MCF 10A (cell line): ENCODE results near the gene OR12D1. TPM values are rescaled to one million over a fixed set of nuclear protein-coding genes. Genes with fewer than 3 reads are reported as not detected.

Experiments
- BruUV-seq: library from RNA; stranded (reverse); fragments of 400-500 nt; replicated peaks from 2 replicates; lab custom pipeline; 2021; lab: Mats Ljungman, UMichigan
- CTCF ChIA-PET: fragments of 300-600 bp; sonication (Branson Sonifier 250); formaldehyde crosslinking; extraction: SDS; loops from one replicate; lab custom pipeline; 2021; ENCODE audit warnings: antibody characterized with exemption, inconsistent platforms; lab: Yijun Ruan, JAX
- POLR2A ChIA-PET: fragments of 300-600, 350-650 bp; sonication (Branson Sonifier 250); formaldehyde crosslinking; extraction: SDS; loops from one replicate; lab custom pipeline; 2020; ENCODE audit warnings: antibody characterized with exemption, inconsistent platforms; lab: Yijun Ruan, JAX
- DNase-seq: peaks from one replicate; pipeline ENCODE4 v3.0.0-alpha.2; 2018; ENCODE audit not compliant: unreplicated experiment
- H3K27ac Mint-ChIP-seq: one replicate; pipeline ENCODE4 v1.8.0; 2022; ENCODE audit warnings: mild to moderate bottlenecking, low read depth, mixed read lengths; ENCODE audit not compliant: unreplicated experiment
- H3K27me3 Mint-ChIP-seq: one replicate; pipeline ENCODE4 v1.8.0; 2022; ENCODE audit warnings: mixed read lengths; ENCODE audit not compliant: insufficient read depth, unreplicated experiment
- H3K36me3 Mint-ChIP-seq: one replicate; pipeline ENCODE4 v1.8.0; 2022; ENCODE audit warnings: mild to moderate bottlenecking, moderate library complexity, mixed read lengths; ENCODE audit not compliant: insufficient read depth, unreplicated experiment
- H3K4me1 Mint-ChIP-seq: one replicate; pipeline ENCODE4 v1.8.0; 2022; ENCODE audit warnings: mixed read lengths; ENCODE audit not compliant: insufficient read depth, unreplicated experiment
- H3K4me3 Mint-ChIP-seq: one replicate; pipeline ENCODE4 v1.8.0; 2022; ENCODE audit warnings: mild to moderate bottlenecking, moderate library complexity, mixed read lengths; ENCODE audit not compliant: unreplicated experiment
- H3K9me3 Mint-ChIP-seq: one replicate; pipeline ENCODE4 v1.8.0; 2022; ENCODE audit warnings: mixed read lengths; ENCODE audit not compliant: unreplicated experiment
- CTCF ChIP-seq: fragments of 200-600 bp; IDR thresholded peaks from one replicate; pipeline ENCODE4 v1.8.0; 2022; ENCODE audit warnings: antibody characterized with exemption, mild to moderate bottlenecking; ENCODE audit not compliant: unreplicated experiment
- intact Hi-C: fragments of 100-400 bp; cut with micrococcal nuclease; formaldehyde crosslinking; loops from 2 replicates; pipeline ENCODE4 v1.14.1; 2022
- total RNA-seq: library from RNA; stranded (reverse); gene quantifications from 2 replicates; pipeline ENCODE4 v1.2.3, GENCODE V29; 2022

Gene OR12D1
- total RNA-seq, 1 experiment from 2014 or later = not detected

GRCh38 chr6:29462022-29462421, 47.3 kb downstream of the OR12D1 start:
- Mint-ChIP-seq H3K4me1 (no peaks in the 10 kb centered on the region), H3K36me3 (no peaks in the 10 kb centered on the region), H3K4me3 (no peak overlapping the region), H3K27me3 (peaks cover 83% of the 10 kb centered on the region), H3K9me3 (no peaks in the 10 kb centered on the region), H3K27ac (no peak overlapping the region)
- CTCF ChIA-PET = no interaction called here
- no peak for TF ChIP-seq CTCF
- POLR2A ChIA-PET = no interaction called here
- DNase-seq = no peak
- intact Hi-C loops = no loop called here
- no TSS peak for BruUV-seq

- Mint-ChIP-seq H3K36me3 (no peaks in the 10 kb centered on the region), H3K4me3 (no peak overlapping the region), H3K9me3 (no peaks in the 10 kb centered on the region), H3K27me3 (peaks cover 73% of the 10 kb centered on the region), H3K4me1 (no peaks in the 10 kb centered on the region), H3K27ac (no peak overlapping the region)
- no TSS peak for BruUV-seq
- TF ChIP-seq CTCF = no peak
- DNase-seq = no peak
- ChIA-PET POLR2A (no interaction called here), CTCF (no interaction called here)
- intact Hi-C loops = no loop called here
Measured at GRCh38 chr6:29465279-29465678, 50.6 kb downstream of the OR12D1 start.

- POLR2A ChIA-PET = interaction anchor here (0.8 kb wide), 1 partner anchor 50 kb away, joined by 3 read pairs; no protein-coding TSS in a partner anchor
Measured at GRCh38 chr6:29465801-29466200, 51.1 kb downstream of the OR12D1 start.

GRCh38 chr6:29466241-29466640, 51.5 kb downstream of the OR12D1 start:
- Mint-ChIP-seq H3K27ac (no peak overlapping the region), H3K4me1 (no peaks in the 10 kb centered on the region), H3K4me3 (no peak overlapping the region), H3K9me3 (no peaks in the 10 kb centered on the region), H3K36me3 (no peaks in the 10 kb centered on the region), H3K27me3 (peaks cover 70% of the 10 kb centered on the region)
- no TSS peak for BruUV-seq
- no peak for DNase-seq
- intact Hi-C loops = no loop called here
- no peak for TF ChIP-seq CTCF
- CTCF ChIA-PET = interaction anchor here (0.7 kb wide), 1 partner anchor 19 kb away, joined by 3 read pairs; no protein-coding TSS in a partner anchor
- POLR2A ChIA-PET = interaction anchor here (0.8 kb wide), 1 partner anchor 51 kb away, joined by 3 read pairs; no protein-coding TSS in a partner anchor

More at GRCh38 chr6:29465801-29466200, 51.1 kb downstream of the OR12D1 start:
- H3K4me1 Mint-ChIP-seq = no peaks in the 10 kb centered on the region
- peaks cover 73% of the 10 kb centered on the region for H3K27me3 Mint-ChIP-seq
- H3K27ac Mint-ChIP-seq = no peak overlapping the region
- no peak for TF ChIP-seq CTCF
- intact Hi-C loops = no loop called here
- no peaks in the 10 kb centered on the region for H3K9me3 Mint-ChIP-seq
- no peaks in the 10 kb centered on the region for H3K36me3 Mint-ChIP-seq
- no TSS peak for BruUV-seq
- no peak overlapping the region for H3K4me3 Mint-ChIP-seq
- no peak for DNase-seq
- CTCF ChIA-PET = interaction anchor here (0.7 kb wide), 1 partner anchor 18 kb away, joined by 3 read pairs; no protein-coding TSS in a partner anchor

Other genes with a start within 250 kb of the OR12D1 start
- not detected in 2 replicates for gene OR2J2, start 244.0 kb upstream of the OR12D1 start, total RNA-seq
- not detected in 2 replicates for gene OR14J1, start 113.2 kb upstream of the OR12D1 start, total RNA-seq
- not detected in 2 replicates for gene OR5V1, start 46.1 kb upstream of the OR12D1 start, total RNA-seq
- not detected in 2 replicates for gene OR12D3, start 39.6 kb upstream of the OR12D1 start, total RNA-seq
- gene OR12D2, start 19.3 kb upstream of the OR12D1 start, total RNA-seq = not detected in 2 replicates
- not detected in 2 replicates for gene OR10C1, start 24.4 kb downstream of the OR12D1 start, total RNA-seq
- gene OR11A1, start 42.1 kb downstream of the OR12D1 start, total RNA-seq = not detected in 2 replicates
- not detected in 2 replicates for gene OR2H1, start 42.2 kb downstream of the OR12D1 start, total RNA-seq
- gene MAS1L, start 73.0 kb downstream of the OR12D1 start, total RNA-seq = not detected in 2 replicates
- gene UBD, start 144.8 kb downstream of the OR12D1 start, total RNA-seq = not detected in 2 replicates
- not detected in 2 replicates for gene OR2H2, start 170.2 kb downstream of the OR12D1 start, total RNA-seq
- gene GABBR1, start 218.3 kb downstream of the OR12D1 start, total RNA-seq = 38.8 and 43.9 TPM in 2 replicates
- gene MOG, start 242.2 kb downstream of the OR12D1 start, total RNA-seq = not detected in 2 replicates